ENCODE results near the gene DIPK1C.

The DIPK1C gene

GRCh38 chr18:74430806-74431571 is 26.1 kb downstream of the DIPK1C start:
- ATAC-seq: no peak
- TF ChIP-seq TOX (CRISPR knock-in tag; IDR thresholded peaks at IDR 0.05; ENCODE audit: borderline replicate concordance): no peak
- no peak for TF ChIP-seq SNAI2 (CRISPR knock-in tag; IDR thresholded peaks at IDR 0.05)
- TF ChIP-seq ARNTL (CRISPR knock-in tag; IDR thresholded peaks at IDR 0.05; ENCODE audit: borderline replicate concordance, low read depth): no peak

GRCh38 chr18:74430231-74430630 is 26.9 kb downstream of the DIPK1C start:
- ATAC-seq: no peak

GRCh38 chr18:74429096-74429495 is 28.0 kb downstream of the DIPK1C start:
- TF ChIP-seq ARNTL (CRISPR knock-in tag; IDR thresholded peaks at IDR 0.05; ENCODE audit: borderline replicate concordance, low read depth) (no peak), ZFP3 (CRISPR knock-in tag; IDR thresholded peaks at IDR 0.05) (no peak), SNAI2 (CRISPR knock-in tag; IDR thresholded peaks at IDR 0.05) (no peak), ISL1 (CRISPR knock-in tag; IDR thresholded peaks at IDR 0.05) (no peak), TCF4 (CRISPR knock-in tag; IDR thresholded peaks at IDR 0.05; ENCODE audit: borderline replicate concordance) (no peak)
- TF ChIP-seq, protein P1, sequence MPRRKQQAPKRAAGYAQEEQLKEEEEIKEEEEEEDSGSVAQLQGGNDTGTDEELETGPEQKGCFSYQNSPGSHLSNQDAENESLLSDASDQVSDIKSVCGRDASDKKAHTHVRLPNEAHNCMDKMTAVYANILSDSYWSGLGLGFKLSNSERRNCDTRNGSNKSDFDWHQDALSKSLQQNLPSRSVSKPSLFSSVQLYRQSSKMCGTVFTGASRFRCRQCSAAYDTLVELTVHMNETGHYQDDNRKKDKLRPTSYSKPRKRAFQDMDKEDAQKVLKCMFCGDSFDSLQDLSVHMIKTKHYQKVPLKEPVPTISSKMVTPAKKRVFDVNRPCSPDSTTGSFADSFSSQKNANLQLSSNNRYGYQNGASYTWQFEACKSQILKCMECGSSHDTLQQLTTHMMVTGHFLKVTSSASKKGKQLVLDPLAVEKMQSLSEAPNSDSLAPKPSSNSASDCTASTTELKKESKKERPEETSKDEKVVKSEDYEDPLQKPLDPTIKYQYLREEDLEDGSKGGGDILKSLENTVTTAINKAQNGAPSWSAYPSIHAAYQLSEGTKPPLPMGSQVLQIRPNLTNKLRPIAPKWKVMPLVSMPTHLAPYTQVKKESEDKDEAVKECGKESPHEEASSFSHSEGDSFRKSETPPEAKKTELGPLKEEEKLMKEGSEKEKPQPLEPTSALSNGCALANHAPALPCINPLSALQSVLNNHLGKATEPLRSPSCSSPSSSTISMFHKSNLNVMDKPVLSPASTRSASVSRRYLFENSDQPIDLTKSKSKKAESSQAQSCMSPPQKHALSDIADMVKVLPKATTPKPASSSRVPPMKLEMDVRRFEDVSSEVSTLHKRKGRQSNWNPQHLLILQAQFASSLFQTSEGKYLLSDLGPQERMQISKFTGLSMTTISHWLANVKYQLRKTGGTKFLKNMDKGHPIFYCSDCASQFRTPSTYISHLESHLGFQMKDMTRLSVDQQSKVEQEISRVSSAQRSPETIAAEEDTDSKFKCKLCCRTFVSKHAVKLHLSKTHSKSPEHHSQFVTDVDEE (CRISPR knock-in tag; IDR thresholded peaks at IDR 0.05): no peak
- ATAC-seq: no peak

More at GRCh38 chr18:74430231-74430630, 26.9 kb downstream of the DIPK1C start:
- TF ChIP-seq PATZ1 (CRISPR knock-in tag; IDR thresholded peaks at IDR 0.05; ENCODE audit: borderline replicate concordance) (no peak), ESRRG (CRISPR knock-in tag; IDR thresholded peaks at IDR 0.05) (no peak), ISL1 (CRISPR knock-in tag; IDR thresholded peaks at IDR 0.05) (no peak), ZFP30 (CRISPR knock-in tag; IDR thresholded peaks at IDR 0.05) (no peak), RARB (CRISPR knock-in tag; IDR thresholded peaks at IDR 0.05) (no peak), GLIS3 (CRISPR knock-in tag; IDR thresholded peaks at IDR 0.05) (no peak), PPARA (CRISPR knock-in tag; IDR thresholded peaks at IDR 0.05; ENCODE audit: borderline replicate concordance) (no peak), ZC3H10 (CRISPR knock-in tag; IDR thresholded peaks at IDR 0.05) (no peak), CSDC2 (CRISPR knock-in tag; IDR thresholded peaks at IDR 0.05) (no peak), TCF4 (CRISPR knock-in tag; IDR thresholded peaks at IDR 0.05; ENCODE audit: borderline replicate concordance) (no peak), BACH2 (CRISPR knock-in tag; IDR thresholded peaks at IDR 0.05; ENCODE audit: borderline replicate concordance) (no peak), ZNF8 (CRISPR knock-in tag; IDR thresholded peaks at IDR 0.05) (no peak)
- TF ChIP-seq, protein P2, sequence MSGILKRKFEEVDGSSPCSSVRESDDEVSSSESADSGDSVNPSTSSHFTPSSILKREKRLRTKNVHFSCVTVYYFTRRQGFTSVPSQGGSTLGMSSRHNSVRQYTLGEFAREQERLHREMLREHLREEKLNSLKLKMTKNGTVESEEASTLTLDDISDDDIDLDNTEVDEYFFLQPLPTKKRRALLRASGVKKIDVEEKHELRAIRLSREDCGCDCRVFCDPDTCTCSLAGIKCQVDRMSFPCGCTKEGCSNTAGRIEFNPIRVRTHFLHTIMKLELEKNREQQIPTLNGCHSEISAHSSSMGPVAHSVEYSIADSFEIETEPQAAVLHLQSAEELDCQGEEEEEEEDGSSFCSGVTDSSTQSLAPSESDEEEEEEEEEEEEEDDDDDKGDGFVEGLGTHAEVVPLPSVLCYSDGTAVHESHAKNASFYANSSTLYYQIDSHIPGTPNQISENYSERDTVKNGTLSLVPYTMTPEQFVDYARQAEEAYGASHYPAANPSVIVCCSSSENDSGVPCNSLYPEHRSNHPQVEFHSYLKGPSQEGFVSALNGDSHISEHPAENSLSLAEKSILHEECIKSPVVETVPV (CRISPR knock-in tag; IDR thresholded peaks at IDR 0.05): no peak
- TF ChIP-seq, protein P3, sequence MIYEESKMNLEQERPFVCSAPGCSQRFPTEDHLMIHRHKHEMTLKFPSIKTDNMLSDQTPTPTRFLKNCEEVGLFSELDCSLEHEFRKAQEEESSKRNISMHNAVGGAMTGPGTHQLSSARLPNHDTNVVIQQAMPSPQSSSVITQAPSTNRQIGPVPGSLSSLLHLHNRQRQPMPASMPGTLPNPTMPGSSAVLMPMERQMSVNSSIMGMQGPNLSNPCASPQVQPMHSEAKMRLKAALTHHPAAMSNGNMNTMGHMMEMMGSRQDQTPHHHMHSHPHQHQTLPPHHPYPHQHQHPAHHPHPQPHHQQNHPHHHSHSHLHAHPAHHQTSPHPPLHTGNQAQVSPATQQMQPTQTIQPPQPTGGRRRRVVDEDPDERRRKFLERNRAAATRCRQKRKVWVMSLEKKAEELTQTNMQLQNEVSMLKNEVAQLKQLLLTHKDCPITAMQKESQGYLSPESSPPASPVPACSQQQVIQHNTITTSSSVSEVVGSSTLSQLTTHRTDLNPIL (CRISPR knock-in tag; IDR thresholded peaks at IDR 0.05; ENCODE audit: low read depth): no peak

- ATAC-seq: no peak
- TF ChIP-seq TOX (CRISPR knock-in tag; IDR thresholded peaks at IDR 0.05; ENCODE audit: borderline replicate concordance) (no peak), GLIS3 (CRISPR knock-in tag; IDR thresholded peaks at IDR 0.05) (no peak), OSR1 (CRISPR knock-in tag; IDR thresholded peaks at IDR 0.05) (no peak), PPARA (CRISPR knock-in tag; IDR thresholded peaks at IDR 0.05; ENCODE audit: borderline replicate concordance) (no peak), ARNTL (CRISPR knock-in tag; IDR thresholded peaks at IDR 0.05; ENCODE audit: borderline replicate concordance, low read depth) (no peak), ZFP30 (CRISPR knock-in tag; IDR thresholded peaks at IDR 0.05) (no peak), TCF4 (CRISPR knock-in tag; IDR thresholded peaks at IDR 0.05; ENCODE audit: borderline replicate concordance) (no peak), ISL1 (CRISPR knock-in tag; IDR thresholded peaks at IDR 0.05) (no peak), SNAI2 (CRISPR knock-in tag; IDR thresholded peaks at IDR 0.05) (no peak), RARB (CRISPR knock-in tag; IDR thresholded peaks at IDR 0.05) (no peak), ZFP3 (CRISPR knock-in tag; IDR thresholded peaks at IDR 0.05) (no peak), ZNF8 (CRISPR knock-in tag; IDR thresholded peaks at IDR 0.05) (no peak), BACH2 (CRISPR knock-in tag; IDR thresholded peaks at IDR 0.05; ENCODE audit: borderline replicate concordance) (no peak)
- TF ChIP-seq, protein P3 (CRISPR knock-in tag; IDR thresholded peaks at IDR 0.05; ENCODE audit: low read depth): no peak
- TF ChIP-seq, protein P2 (CRISPR knock-in tag; IDR thresholded peaks at IDR 0.05): no peak
Observed at GRCh38 chr18:74427442-74428112, 29.5 kb downstream of the DIPK1C start.
